SJSA1 (cell line): ENCODE data around the gene RXFP3. TPM values are rescaled to one million over a fixed set of nuclear protein-coding genes. Genes with fewer than 3 reads are reported as not detected.
"Not testable (repeated sequence)": the region's sequence is repeated elsewhere in the genome, so short reads cannot be mapped to it uniquely, and the experiment has no call there.

ENCODE experiments used
- DNase-seq, 2 experiments: peaks; one replicate each; pipeline ENCODE4 v3.0.0-alpha.2; 2015 to 2020; ENCODE audit warnings: low spot score in 2 of 2, low read depth in 1 of 2
- H3K27ac ChIP-seq: fragments of 250-450 bp; sonication (Bioruptor Pico); 2 replicates; pipeline ENCODE4 v1.5.1; 2020; ENCODE audit warnings: mild to moderate bottlenecking, moderate library complexity
- H3K27me3 ChIP-seq: fragments of 250-450 bp; sonication (Bioruptor Pico); replicated peaks from 2 replicates; pipeline ENCODE4 v1.5.1; 2020; ENCODE audit warnings: mild to moderate bottlenecking, moderate library complexity
- H3K36me3 ChIP-seq: fragments of 250-450 bp; sonication (Bioruptor Pico); 2 replicates; pipeline ENCODE4 v1.5.1; 2020; ENCODE audit warnings: mild to moderate bottlenecking
- H3K4me1 ChIP-seq: fragments of 250-450 bp; sonication (Bioruptor Pico); replicated peaks from 2 replicates; pipeline ENCODE4 v1.6.1; 2021; ENCODE audit warnings: mild to moderate bottlenecking
- H3K4me3 ChIP-seq: fragments of 250-450 bp; sonication (Bioruptor Pico); 2 replicates; pipeline ENCODE4 v1.5.1; 2020; ENCODE audit warnings: mild to moderate bottlenecking
- H3K9me3 ChIP-seq: fragments of 250-450 bp; sonication (Bioruptor Pico); replicated peaks from 2 replicates; pipeline ENCODE4 v1.5.1; 2020; ENCODE audit warnings: mild to moderate bottlenecking
- total RNA-seq: library from RNA; depleted of rRNA; stranded (reverse); fragments of >200 nt; shearing (Covaris generic); gene quantifications from 2 replicates; pipeline ENCODE4 v1.2.3, GENCODE V29; 2014; rRNA removed

RXFP3 gene, protein sequence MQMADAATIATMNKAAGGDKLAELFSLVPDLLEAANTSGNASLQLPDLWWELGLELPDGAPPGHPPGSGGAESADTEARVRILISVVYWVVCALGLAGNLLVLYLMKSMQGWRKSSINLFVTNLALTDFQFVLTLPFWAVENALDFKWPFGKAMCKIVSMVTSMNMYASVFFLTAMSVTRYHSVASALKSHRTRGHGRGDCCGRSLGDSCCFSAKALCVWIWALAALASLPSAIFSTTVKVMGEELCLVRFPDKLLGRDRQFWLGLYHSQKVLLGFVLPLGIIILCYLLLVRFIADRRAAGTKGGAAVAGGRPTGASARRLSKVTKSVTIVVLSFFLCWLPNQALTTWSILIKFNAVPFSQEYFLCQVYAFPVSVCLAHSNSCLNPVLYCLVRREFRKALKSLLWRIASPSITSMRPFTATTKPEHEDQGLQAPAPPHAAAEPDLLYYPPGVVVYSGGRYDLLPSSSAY
- total RNA-seq, result not detected in 2 replicates

DNA sequence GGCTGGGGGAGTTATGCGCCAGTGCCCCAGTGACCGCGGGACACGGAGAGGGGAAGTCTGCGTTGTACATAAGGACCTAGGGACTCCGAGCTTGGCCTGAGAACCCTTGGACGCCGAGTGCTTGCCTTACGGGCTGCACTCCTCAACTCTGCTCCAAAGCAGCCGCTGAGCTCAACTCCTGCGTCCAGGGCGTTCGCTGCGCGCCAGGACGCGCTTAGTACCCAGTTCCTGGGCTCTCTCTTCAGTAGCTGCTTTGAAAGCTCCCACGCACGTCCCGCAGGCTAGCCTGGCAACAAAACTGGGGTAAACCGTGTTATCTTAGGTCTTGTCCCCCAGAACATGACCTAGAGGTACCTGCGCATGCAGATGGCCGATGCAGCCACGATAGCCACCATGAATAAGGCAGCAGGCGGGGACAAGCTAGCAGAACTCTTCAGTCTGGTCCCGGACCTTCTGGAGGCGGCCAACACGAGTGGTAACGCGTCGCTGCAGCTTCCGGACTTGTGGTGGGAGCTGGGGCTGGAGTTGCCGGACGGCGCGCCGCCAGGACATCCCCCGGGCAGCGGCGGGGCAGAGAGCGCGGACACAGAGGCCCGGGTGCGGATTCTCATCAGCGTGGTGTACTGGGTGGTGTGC is at the start of gene RXFP3:
TSS of gene RXFP3 (plus strand) at position 6 of the 636 bp plus-strand sequence. CDS start at position 361, 355 bp downstream.
- Histone ChIP-seq H3K27me3 (no peaks in the 10 kb centered on the region), H3K27ac (no peak within 1 kb of the TSS), H3K9me3 (no peaks in the 10 kb centered on the region), H3K4me3 (no peak within 1 kb of the TSS), H3K36me3 (no peaks in the 10 kb centered on the region), H3K4me1 (peaks cover 6% of the 10 kb centered on the region; the same call in 1 of the 2 replicates)
- no peak for DNase-seq

- Histone ChIP-seq H3K27ac (no peak overlapping the region), H3K4me3 (no peak overlapping the region), H3K9me3 (no peaks in the 10 kb centered on the region), H3K36me3 (no peaks in the 10 kb centered on the region), H3K4me1 (peaks cover 8% of the 10 kb centered on the region), H3K27me3 (no peaks in the 10 kb centered on the region)
- DNase-seq, result no peak
Measured at GRCh38 chr5:33887268-33887667, 48.9 kb upstream of the RXFP3 start.

- H3K36me3 ChIP-seq, result no peaks in the 10 kb centered on the region
- no peaks in the 10 kb centered on the region for H3K27me3 ChIP-seq
- no peak overlapping the region for H3K27ac ChIP-seq
- H3K4me3 ChIP-seq, result no peak overlapping the region
- peaks cover 21% of the 10 kb centered on the region for H3K4me1 ChIP-seq
- H3K9me3 ChIP-seq, result no peaks in the 10 kb centered on the region
- DNase-seq, result no peak
Measured at GRCh38 chr5:33888587-33888986, 47.6 kb upstream of the RXFP3 start.

GRCh38 chr5:33890131-33891032 is 45.8 kb upstream of the RXFP3 start:
- Histone ChIP-seq H3K36me3 (no peaks in the 10 kb centered on the region), H3K4me3 (peak overlapping the region; percentile 38), H3K27me3 (no peaks in the 10 kb centered on the region), H3K27ac (no peak overlapping the region), H3K4me1 (peaks cover 38% of the 10 kb centered on the region), H3K9me3 (no peaks in the 10 kb centered on the region)
- DNase-seq, result peak in 1 of 2 experiments; percentile 4

DNA sequence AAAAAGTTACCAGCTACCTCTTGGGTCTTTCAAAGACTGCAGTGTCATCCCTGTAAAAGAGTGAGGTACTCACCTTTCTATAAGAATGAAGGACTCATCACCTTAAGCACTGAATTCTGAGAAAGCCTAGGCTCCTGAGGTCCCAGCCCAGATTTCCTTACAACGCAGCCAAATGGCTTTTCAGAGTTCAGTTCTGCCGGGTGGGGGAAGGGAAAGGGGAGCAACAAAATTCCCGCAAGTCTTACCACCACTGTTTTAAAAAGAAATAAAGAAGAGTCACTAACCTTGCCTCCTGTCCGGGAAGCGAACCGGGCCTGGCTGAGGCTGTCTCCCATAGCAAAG is 44.8 kb upstream of the RXFP3 start:
- H3K36me3 ChIP-seq, result no peaks in the 10 kb centered on the region
- H3K27me3 ChIP-seq, result no peaks in the 10 kb centered on the region
- no peak overlapping the region for H3K27ac ChIP-seq
- DNase-seq, result no peak
- H3K9me3 ChIP-seq, result no peaks in the 10 kb centered on the region
- peaks cover 38% of the 10 kb centered on the region for H3K4me1 ChIP-seq
- H3K4me3 ChIP-seq, result peak overlapping the region; percentile 38

DNA sequence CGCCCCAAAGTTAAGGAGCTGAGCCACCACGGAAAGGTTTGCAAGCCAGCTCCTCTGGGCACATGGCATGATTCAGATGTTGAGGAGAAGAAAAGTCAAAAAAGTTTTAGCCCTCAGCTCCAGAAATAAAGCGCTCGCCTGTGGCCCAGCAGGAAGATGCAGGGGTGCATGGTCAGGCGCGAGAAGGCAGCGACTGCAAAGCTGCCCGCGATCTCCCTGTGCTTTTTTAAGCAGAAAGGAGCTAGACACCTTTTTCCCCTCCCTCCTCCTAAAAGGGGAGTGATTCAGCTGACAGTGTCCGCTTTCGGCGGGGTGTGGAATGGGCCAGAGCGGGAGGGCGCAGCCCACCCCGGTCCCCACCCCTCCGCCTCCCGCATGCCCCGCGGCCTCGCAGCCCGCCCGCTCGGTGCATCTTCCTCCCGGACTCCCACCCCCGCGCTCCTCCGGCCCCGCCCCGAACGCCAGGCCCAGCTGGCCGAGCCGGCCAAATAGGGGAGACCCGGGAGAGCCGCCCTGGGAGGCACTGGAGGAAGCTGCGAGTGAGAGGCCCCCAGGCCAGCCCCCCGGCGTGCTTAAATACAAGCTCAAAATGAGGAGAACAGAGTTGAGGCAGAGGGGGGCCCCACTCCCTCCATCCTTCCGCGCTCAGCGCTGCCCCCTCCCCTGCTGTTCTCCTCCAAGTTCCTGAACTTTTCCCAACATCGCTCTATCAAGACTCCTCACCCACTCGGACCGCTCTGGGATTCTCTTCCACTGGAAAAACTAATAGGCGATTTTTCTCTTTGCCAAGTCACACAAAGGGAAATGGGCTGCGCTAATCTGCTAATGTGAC is 44.2 kb upstream of the RXFP3 start, which contains the start of gene ADAMTS12:
TSS of gene ADAMTS12 (minus strand) at position 203 of the 832 bp plus-strand sequence. CDS start at position 69, 134 bp downstream.
- peaks cover 38% of the 10 kb centered on the region for H3K4me1 ChIP-seq
- H3K27me3 ChIP-seq, result no peaks in the 10 kb centered on the region
- H3K4me3 ChIP-seq, result peak within 1 kb of the TSS; percentile 38
- H3K36me3 ChIP-seq, result no peaks in the 10 kb centered on the region
- DNase-seq, result peak; percentile 40 to 63
- H3K9me3 ChIP-seq, result no peaks in the 10 kb centered on the region
- H3K27ac ChIP-seq, result peak within 1 kb of the TSS; percentile 49; the same call in 1 of the 2 replicates

DNA sequence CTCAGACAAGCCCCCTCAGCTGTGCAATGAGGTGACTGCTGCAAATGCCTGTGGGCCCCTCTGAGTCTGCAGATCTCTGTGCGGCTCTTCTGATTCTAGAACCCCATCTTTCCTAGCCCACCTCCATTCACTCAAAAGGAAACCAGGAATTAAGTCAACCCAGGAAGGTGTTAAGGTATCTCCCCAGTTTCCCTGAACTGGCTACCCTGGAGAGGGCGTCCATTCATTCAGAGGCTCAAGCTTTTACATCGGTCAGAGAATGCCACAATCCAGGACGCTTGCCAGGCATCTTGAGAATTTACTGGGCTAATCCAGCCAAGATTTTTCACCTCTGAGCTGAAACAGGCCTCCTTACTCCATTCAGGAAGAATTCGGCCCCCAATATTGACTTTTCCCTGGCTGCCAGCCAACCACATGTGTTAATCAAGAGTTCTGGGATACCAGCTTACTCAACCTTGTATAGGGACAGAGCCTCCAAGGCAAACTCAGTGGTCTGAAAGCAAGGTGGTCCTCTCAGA is 43.5 kb upstream of the RXFP3 start:
- Histone ChIP-seq H3K27me3 (no peaks in the 10 kb centered on the region), H3K27ac (peak overlapping the region; percentile 49; the same call in 1 of the 2 replicates), H3K4me3 (peak overlapping the region; percentile 38), H3K9me3 (no peaks in the 10 kb centered on the region), H3K36me3 (no peaks in the 10 kb centered on the region), H3K4me1 (peaks cover 38% of the 10 kb centered on the region)
- DNase-seq, result peak; percentile 53 to 55

GRCh38 chr5:33894566-33894965 is 41.6 kb upstream of the RXFP3 start:
- H3K4me3 ChIP-seq, result no peak overlapping the region
- no peaks in the 10 kb centered on the region for H3K36me3 ChIP-seq
- DNase-seq, result peak in 1 of 2 experiments; percentile 33
- H3K9me3 ChIP-seq, result no peaks in the 10 kb centered on the region
- no peaks in the 10 kb centered on the region for H3K27me3 ChIP-seq
- H3K27ac ChIP-seq, result peak overlapping the region; percentile 25
- peaks cover 38% of the 10 kb centered on the region for H3K4me1 ChIP-seq

DNA sequence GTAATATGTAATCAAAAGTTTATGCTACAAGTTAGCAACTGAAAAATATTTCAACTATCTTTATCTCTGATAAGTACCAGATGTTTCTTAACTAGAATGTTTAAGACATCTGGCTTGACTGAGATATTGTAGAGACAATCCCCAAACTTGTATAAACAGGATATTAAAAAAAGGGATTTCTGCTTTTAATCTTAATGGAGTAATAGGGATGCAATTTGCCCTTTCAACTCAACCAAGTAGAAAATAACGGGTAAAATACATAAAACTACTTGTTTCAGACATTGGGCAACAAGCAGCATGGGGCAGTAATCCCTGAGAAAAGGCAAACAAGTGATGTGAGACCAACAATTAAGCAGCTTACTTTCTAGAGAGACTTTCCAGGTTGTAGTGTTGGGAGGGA is 35.0 kb upstream of the RXFP3 start:
- DNase-seq, result no peak

GRCh38 chr5:33903118-33903517 is 33.1 kb upstream of the RXFP3 start:
- Histone ChIP-seq H3K9me3 (no peaks in the 10 kb centered on the region), H3K4me3 (no peak overlapping the region), H3K27ac (no peak overlapping the region), H3K4me1 (no peaks in the 10 kb centered on the region), H3K27me3 (no peaks in the 10 kb centered on the region), H3K36me3 (no peaks in the 10 kb centered on the region)
- DNase-seq, result no peak

More for the DNA sequence above, 35.0 kb upstream of the RXFP3 start:
- no peak overlapping the region for H3K27ac ChIP-seq
- no peaks in the 10 kb centered on the region for H3K27me3 ChIP-seq
- H3K4me1 ChIP-seq, result no peaks in the 10 kb centered on the region
- no peaks in the 10 kb centered on the region for H3K36me3 ChIP-seq
- no peak overlapping the region for H3K4me3 ChIP-seq
- no peaks in the 10 kb centered on the region for H3K9me3 ChIP-seq

GRCh38 chr5:33905381-33905780 is 30.8 kb upstream of the RXFP3 start:
- no peaks in the 10 kb centered on the region for H3K36me3 ChIP-seq
- no peaks in the 10 kb centered on the region for H3K27me3 ChIP-seq
- no peak overlapping the region for H3K27ac ChIP-seq
- H3K9me3 ChIP-seq, result no peaks in the 10 kb centered on the region
- DNase-seq, result no peak
- H3K4me3 ChIP-seq, result no peak overlapping the region
- H3K4me1 ChIP-seq, result no peaks in the 10 kb centered on the region

DNA sequence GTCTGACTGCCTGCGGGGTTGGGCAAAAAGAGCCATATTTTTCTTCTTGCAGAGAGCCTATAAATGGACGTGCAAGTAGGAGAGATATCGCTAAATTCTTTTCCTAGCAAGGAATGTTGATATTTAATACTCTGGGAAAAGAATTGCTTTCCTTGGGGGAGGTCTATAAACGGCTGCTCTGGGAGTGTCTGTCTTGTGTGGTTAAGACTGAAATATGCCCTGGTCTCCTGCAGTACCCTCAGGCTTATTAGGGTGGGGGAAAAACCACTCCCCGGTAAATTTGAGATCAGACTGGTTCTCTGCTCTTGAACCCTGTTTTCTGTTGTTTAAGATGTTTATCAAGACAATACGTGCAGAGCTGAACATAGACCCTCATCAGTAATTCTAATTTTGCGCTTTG is 29.9 kb upstream of the RXFP3 start:
- not testable (repeated sequence) for H3K4me1 ChIP-seq, H3K9me3 ChIP-seq, H3K27ac ChIP-seq, H3K27me3 ChIP-seq, DNase-seq, H3K4me3 ChIP-seq, H3K36me3 ChIP-seq
